GM10248 (cell line): ENCODE measurements around the gene KCTD19.

Source experiments
- CTCF ChIA-PET: fragments of 300-600 bp; sonication (Branson Sonifier 250); formaldehyde crosslinking; extraction: SDS; loops from one replicate; lab custom pipeline; 2021; ENCODE audit warnings: antibody characterized with exemption; lab: Yijun Ruan, JAX
- POLR2A ChIA-PET: fragments of 350-650 bp; sonication (Branson Sonifier 250); formaldehyde crosslinking; extraction: SDS; loops from one replicate; lab custom pipeline; 2020; ENCODE audit warnings: antibody characterized with exemption; lab: Yijun Ruan, JAX
- DNase-seq: peaks from one replicate; pipeline ENCODE4 v3.0.0; 2012; ENCODE audit errors: extremely low spot score
- CTCF ChIP-seq: IDR thresholded peaks from 2 replicates; pipeline ENCODE4 v1.5.1; 2012; ENCODE audit warnings: mild to moderate bottlenecking, low read depth; ENCODE audit errors: extremely low read depth, missing control alignments, control extremely low read depth

Gene KCTD19

GRCh38 chr16:67291461-67291860 is 35.1 kb downstream of the KCTD19 start:
- DNase-seq: no peak
- CTCF ChIA-PET: interaction anchor here (3.2 kb wide), 1 partner anchor 10 kb away, joined by 11 read pairs; no protein-coding TSS in a partner anchor
- POLR2A ChIA-PET: no interaction called here
- no peak for TF ChIP-seq CTCF

GRCh38 chr16:67287960-67288359 is 38.6 kb downstream of the KCTD19 start:
- TF ChIP-seq CTCF: no peak
- ChIA-PET CTCF (interaction anchor here (0.8 to 1.4 kb wide), 2 partner anchors 9 to 128 kb away, joined by 3 to 4 read pairs; partner anchors contain the start of gene ZDHHC1), POLR2A (no interaction called here)
- DNase-seq: no peak

- no peak for DNase-seq
- TF ChIP-seq CTCF: no peak
- CTCF ChIA-PET: interaction anchor here (1.0 to 3.1 kb wide), 6 partner anchors 8 to 333 kb away, joined by 3 to 8 read pairs (median 4); no protein-coding TSS in a partner anchor
- POLR2A ChIA-PET: interaction anchor here (0.8 kb wide), 1 partner anchor 21 kb away, joined by 3 read pairs; no protein-coding TSS in a partner anchor
Measured at GRCh38 chr16:67286441-67287235, 39.9 kb downstream of the KCTD19 start.

GRCh38 chr16:67284699-67285646 is 41.6 kb downstream of the KCTD19 start:
- CTCF ChIA-PET: interaction anchor here (1.0 to 3.1 kb wide), 7 partner anchors 14 to 181 kb away, joined by 3 to 8 read pairs (median 3); no protein-coding TSS in a partner anchor
- DNase-seq: no peak
- POLR2A ChIA-PET: no interaction called here
- TF ChIP-seq CTCF: no peak

GRCh38 chr16:67283826-67284555 is 42.5 kb downstream of the KCTD19 start:
- ChIA-PET CTCF (interaction anchor here (1.0 to 3.1 kb wide), 8 partner anchors 15 to 237 kb away, joined by 3 to 8 read pairs (median 3); partner anchors contain the start of genes KCTD19 and LRRC36), POLR2A (no interaction called here)
- TF ChIP-seq CTCF: no peak
- no peak for DNase-seq
